ENCODE measurements around the gene PRKN.
A peak's percentile ranks its signal among the peaks of the same experiment; 100 is the strongest.

Gene PRKN

GRCh38 chr6:161631676-161632194, 1095.8 kb downstream of the PRKN start:
- DNase-seq: no peak

GRCh38 chr6:161630674-161631073, 1096.9 kb downstream of the PRKN start:
- DNase-seq: no peak

- no peak for DNase-seq
Measured at GRCh38 chr6:161626132-161626676, 1101.4 kb downstream of the PRKN start.

- DNase-seq: no peak
Measured at GRCh38 chr6:161624111-161624510, 1103.5 kb downstream of the PRKN start.

DNA sequence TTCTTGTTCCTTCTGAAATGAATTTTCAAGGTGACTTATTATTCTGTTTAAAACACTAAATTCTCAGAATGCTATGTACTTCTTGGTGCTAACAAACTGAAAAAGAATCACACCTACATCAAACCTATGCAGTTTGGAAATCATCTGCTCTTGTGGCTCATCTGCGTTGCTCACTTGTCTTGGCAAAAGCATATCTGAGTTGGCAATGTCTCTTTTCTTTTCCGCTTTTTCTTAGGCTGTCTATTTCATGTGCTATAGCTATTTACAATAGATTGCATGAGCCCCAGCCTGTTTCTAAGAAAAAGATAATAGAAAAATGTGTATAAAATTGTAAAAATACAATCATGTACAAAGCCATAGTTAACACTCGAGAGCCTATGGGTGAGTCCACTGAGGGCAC, 1104.8 kb downstream of the PRKN start:
- no peak for DNase-seq

DNA sequence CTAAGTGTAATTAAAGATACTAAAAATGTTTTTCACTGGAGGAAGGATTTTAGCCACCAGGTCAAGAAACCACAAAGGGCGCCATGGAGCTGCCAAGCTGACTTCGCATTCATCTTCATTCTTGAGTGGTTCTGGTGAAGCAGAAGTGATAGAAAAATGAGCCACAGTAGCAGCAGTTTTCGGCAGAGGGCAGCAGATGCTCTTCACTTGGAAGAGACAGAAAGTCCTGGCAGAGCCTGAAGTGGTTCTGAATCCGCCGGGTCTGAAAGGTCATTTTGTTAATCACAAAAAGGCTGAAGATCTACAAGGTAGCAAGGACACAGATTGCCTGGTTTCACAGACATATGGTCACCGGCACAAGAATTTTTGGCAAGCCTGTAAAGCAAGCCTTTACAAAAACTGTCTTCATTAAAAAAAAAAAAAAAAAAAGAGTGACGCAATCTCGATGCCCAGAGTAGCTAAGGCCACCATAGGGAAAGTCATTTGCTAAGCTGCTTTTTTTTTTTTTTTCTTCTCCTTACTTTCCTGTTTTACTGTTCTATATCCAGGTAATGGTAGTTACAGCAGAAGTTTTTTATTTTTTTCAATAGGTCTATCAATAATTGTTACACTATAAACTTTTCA, 1108.6 kb downstream of the PRKN start:
- peak; percentile 4 to 26 for DNase-seq

DNA sequence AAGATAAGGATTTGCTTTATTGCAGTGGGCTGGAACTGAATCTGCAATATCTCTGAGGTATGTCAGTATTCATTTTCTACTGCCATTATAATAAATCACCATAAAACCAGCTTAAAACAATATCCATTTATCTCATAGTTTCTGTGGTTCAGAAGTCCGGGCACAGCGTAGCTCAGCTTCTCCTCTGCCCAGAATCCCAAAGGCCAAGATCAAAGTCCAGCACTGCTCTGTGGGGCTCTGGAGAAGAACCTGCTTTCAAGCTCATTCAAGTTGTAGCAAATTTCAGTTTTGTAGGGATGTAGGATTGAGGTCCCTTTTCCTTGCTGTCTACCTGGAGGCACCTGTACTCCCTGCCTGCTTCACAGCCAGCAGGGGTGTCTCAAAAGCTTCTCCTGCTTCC, 1113.9 kb downstream of the PRKN start:
- no peak for DNase-seq

DNA sequence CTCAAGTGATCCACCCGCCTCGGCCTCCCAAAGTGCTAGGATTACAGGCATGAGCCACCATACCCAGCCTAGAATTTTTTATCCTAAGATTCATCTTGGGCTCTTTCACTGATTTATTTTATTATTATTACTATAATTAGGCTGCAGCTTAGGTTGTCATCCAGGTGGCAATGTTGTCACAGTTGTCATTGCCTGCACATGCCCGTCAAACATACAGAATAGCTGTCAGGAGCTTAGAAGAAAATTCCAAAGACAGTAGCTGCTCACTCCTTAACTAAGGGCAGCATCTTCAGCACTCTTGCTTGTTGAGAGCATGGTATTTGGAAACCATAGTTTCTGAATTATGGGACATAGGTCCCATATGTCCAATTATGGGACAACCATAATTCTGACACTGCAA, 1118.8 kb downstream of the PRKN start:
- no peak for DNase-seq

- DNase-seq: no peak
Measured at GRCh38 chr6:161607696-161608297, 1119.8 kb downstream of the PRKN start.

DNA sequence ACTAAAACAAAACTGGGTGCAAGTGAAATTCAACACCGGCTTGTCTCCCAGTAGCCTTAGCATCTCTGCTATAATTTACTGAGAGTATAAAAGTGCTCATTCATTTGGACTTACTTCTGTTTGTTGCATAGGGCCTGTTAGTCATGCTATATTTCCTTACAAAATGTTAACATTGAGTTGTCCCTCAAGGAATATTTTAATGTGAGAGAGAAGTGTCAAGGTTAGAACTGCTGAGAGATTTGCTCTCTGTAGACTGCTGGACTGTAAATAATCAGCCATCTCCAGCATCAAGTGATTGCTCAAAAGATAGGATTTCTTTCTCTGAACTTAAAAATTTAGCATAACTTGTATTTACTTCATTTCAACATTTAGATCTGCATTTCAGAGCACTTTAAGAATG, 1125.2 kb downstream of the PRKN start:
- DNase-seq: no peak

- no peak for DNase-seq
Measured at GRCh38 chr6:161598896-161599295, 1128.7 kb downstream of the PRKN start.

- DNase-seq: no peak
Measured at GRCh38 chr6:161596807-161597520, 1130.6 kb downstream of the PRKN start.

GRCh38 chr6:161594412-161594811, 1133.2 kb downstream of the PRKN start:
- no peak for DNase-seq

DNA sequence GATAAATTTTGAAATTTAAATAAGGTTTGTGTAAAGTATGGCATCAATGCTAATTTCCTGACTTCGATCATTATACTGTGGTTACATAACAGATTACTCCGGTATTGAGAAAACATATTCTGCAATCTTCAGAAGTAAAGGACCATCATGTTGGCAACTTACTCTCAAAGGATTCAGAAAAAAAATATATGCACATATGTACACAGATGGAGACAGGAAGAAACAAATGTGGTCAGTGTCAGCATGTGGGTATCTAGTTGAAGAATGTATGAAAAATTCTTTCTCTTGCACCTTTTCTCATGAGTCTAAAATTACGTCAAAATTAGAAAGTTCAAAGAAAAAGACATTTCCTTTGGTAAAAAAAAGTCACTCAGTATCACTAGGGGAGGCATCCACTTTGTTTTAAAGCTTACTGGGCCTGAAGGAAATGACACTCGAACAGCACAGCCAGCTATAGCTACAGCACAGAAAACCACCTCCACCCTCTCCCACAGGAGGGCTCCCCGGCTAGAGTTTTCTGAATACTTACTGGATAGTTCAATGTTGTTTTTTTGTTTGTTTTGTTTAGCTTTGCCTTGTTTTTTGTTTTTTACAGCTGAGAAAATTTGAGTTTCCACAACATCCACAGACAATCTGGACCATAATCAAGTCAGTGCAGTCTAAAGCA, 1136.5 kb downstream of the PRKN start:
- DNase-seq: no peak

DNA sequence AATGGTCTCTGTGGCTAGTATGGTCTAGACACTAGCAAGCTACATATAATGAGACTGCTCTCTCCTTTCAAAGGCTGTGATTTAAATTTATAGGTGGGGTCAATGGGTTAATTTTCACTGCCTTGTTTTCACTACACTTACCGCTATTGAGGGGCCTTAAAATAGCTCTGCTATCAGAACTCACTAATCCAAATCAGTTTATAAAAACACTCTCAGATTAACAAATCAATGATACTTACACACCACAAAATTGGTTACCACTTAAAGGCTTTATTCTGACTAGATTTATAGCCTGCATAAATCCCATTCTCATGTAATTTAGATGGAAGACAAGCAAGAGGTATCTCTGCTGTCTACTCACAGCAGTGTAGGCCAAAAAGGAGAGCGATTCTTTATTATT, 1140.7 kb downstream of the PRKN start:
- peak in 1 of 2 experiments; percentile 5 for DNase-seq

- no peak for DNase-seq
Measured at GRCh38 chr6:161584621-161585340, 1142.8 kb downstream of the PRKN start.

DNA sequence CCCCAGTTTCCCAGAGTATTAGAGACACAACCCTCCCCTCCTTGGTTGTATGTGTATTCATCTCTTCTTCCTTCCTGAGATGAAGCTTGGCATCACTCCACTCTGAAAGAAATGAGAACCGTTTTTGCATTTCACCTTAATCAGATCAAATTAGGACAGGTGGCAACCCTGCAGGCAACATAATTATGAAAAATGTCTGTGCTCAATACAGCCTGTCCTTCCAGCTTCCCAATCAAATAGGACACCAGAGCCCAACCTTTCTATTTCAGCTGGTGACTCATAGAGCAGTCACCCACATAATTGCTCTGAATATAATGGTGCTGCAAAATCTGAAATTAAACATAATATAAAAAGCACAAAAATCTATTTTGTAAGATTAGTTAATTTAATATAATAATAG, 1143.5 kb downstream of the PRKN start:
- peak in 1 of 2 experiments; percentile 49 for DNase-seq

GRCh38 chr6:161583584-161583983, 1144.0 kb downstream of the PRKN start:
- DNase-seq: peak in 1 of 2 experiments; percentile 30

DNA sequence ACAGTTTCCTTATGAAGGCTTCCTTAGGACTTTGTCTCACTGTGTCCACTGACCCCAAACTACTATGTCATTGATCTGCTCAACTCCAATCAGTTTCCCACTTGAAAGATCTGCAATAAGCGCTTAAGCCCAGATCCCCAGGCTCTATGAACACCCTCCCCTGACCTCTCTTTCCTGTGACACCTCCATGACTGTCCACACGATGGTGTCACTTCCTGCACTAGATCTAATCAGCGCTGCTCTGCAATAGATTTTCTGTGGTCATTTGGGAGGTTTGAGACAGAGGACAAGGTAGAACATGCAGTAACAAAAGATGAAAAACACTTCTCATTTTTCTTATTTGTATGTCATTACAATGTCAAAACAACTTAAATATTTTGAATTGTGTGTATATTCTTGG, 1149.1 kb downstream of the PRKN start:
- no peak for DNase-seq

GRCh38 chr6:161575523-161576254, 1151.9 kb downstream of the PRKN start:
- DNase-seq: no peak

- no peak for DNase-seq
Measured at GRCh38 chr6:161568885-161569456, 1158.6 kb downstream of the PRKN start.

All from NCI-H2081 (cell line).